OCI-LY3 (cell line): ENCODE results near the gene AKT3.
A peak's percentile ranks its signal among the peaks of the same experiment; 100 is the strongest.

ENCODE experiments used
- H2AFZ ChIP-seq: fragments of 200-600, 300-600 bp; shearing (Covaris generic); 2 replicates; pipeline ENCODE4 v1.6.0; 2014; ENCODE audit warnings: antibody characterized with exemption, low read depth, low read length
- H3K27ac ChIP-seq: fragments of 200-600, 300-600 bp; sonication (generic); 2 replicates; pipeline ENCODE4 v1.5.1; 2014; ENCODE audit warnings: mild to moderate bottlenecking, low read length, moderate library complexity, mixed read lengths
- H3K27me3 ChIP-seq: fragments of 200-600, 300-600 bp; sonication (generic); 2 replicates; pipeline ENCODE4 v1.6.1; 2014; ENCODE audit warnings: low read depth, low read length, mixed read lengths
- H3K36me3 ChIP-seq: fragments of 200-600, 300-600 bp; sonication (generic); replicated peaks from 2 replicates; pipeline ENCODE3; 2014; ENCODE audit warnings: low read depth, low read length, mixed read lengths
- H3K4me1 ChIP-seq: fragments of 300-600, 200-600 bp; sonication (generic); 2 replicates; pipeline ENCODE4 v1.6.1; 2014; ENCODE audit warnings: low read length, mixed read lengths
- H3K4me2 ChIP-seq: fragments of 200-600, 300-600 bp; sonication (generic); 2 replicates; pipeline ENCODE4 v1.6.1; 2014; ENCODE audit warnings: low read length, mixed read lengths
- H3K4me3 ChIP-seq: fragments of 300-600, 200-600 bp; sonication (generic); 2 replicates; pipeline ENCODE4 v1.5.1; 2014; ENCODE audit warnings: antibody characterized with exemption, mild to moderate bottlenecking, low read length, moderate library complexity
- H3K79me2 ChIP-seq: fragments of 300-600, 200-600 bp; shearing (Covaris generic); 2 replicates; pipeline ENCODE4 v1.6.1; 2014; ENCODE audit warnings: mild to moderate bottlenecking, low read length, mixed read lengths
- H3K9ac ChIP-seq: fragments of 300-600, 200-600 bp; shearing (Covaris generic); 2 replicates; pipeline ENCODE4 v1.6.0; 2014; ENCODE audit warnings: mild to moderate bottlenecking, low read length, moderate library complexity
- H3K9me3 ChIP-seq: fragments of 200-600, 300-600 bp; shearing (Covaris generic); 2 replicates; pipeline ENCODE4 v1.6.1; 2014; ENCODE audit warnings: low read length, mixed read lengths; ENCODE audit not compliant: insufficient read depth
- H4K20me1 ChIP-seq: fragments of 200-600, 300-600 bp; sonication (generic); 2 replicates; pipeline ENCODE4 v1.6.1; 2016; ENCODE audit warnings: low read length, mixed read lengths; ENCODE audit not compliant: insufficient read depth
- EZH2phosphoT487 ChIP-seq: fragments of 200-600 bp; shearing (Covaris generic); IDR thresholded peaks from 2 replicates; pipeline ENCODE4 v1.6.1; 2018; ENCODE audit warnings: antibody characterized with exemption, mixed run types, low read depth
- TF ChIP-seq, protein P1 (sequence below): fragments of 200-600, 300-600 bp; sonication (generic); IDR thresholded peaks from 2 replicates; pipeline ENCODE4 v1.5.1; 2014; ENCODE audit warnings: antibody characterized with exemption, low read length, low read depth

AKT3 gene

DNA sequence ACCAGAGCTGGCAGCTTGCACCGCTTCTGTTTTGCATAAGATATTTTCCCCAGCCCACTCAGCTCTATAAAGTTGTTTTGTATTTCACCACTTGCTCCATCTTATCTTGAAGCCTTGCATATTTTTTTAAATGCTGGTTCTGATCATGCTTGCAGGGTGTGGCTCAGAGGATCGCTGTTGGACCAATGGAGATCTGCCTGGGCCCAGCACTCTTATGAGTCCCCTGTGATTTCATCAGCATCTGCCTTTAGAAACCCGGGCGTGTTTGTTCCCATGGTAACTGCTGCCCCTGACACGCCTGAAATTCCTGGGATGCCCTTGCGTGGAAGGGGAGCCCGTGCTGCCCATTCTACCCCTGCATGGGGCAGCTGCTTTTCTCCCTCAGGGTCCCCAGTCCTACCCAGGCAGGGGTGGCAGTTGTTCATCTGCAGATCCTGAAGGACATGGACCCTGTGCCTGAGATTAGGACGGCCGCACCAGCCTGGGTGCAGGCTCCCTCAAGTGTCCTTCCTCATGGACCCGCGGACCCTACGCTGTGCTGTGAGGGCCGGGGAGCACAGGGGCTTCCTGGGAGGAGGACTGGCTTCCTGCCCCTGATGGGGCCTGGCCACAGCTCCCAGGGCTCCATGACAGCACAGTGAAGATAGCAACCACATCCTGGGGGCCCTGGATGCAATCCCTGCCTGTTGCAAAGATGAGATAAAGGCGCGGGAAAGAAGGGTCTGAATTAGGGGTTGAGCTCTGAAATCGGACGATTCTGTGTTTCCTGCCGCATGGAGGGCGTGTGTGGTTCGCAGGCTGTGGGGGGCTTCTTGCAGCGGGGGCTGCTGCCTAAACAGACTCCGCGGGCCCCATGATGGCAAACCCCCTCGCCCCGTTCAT, 367.7 kb downstream of the AKT3 start:
- no peak overlapping the region for H3K9ac ChIP-seq
- H3K27me3 ChIP-seq = no peaks in the 10 kb centered on the region
- H3K79me2 ChIP-seq = no peaks in the 10 kb centered on the region
- H4K20me1 ChIP-seq = no peaks in the 10 kb centered on the region
- no peak for TF ChIP-seq EZH2phosphoT487
- H3K4me1 ChIP-seq = no peaks in the 10 kb centered on the region
- H3K27ac ChIP-seq = no peak overlapping the region
- no peaks in the 10 kb centered on the region for H3K36me3 ChIP-seq
- H3K9me3 ChIP-seq = no peaks in the 10 kb centered on the region
- H2AFZ ChIP-seq = no peak overlapping the region
- H3K4me3 ChIP-seq = no peak overlapping the region
- H3K4me2 ChIP-seq = peak overlapping the region; percentile 28; the same call in 1 of the 2 replicates

DNA sequence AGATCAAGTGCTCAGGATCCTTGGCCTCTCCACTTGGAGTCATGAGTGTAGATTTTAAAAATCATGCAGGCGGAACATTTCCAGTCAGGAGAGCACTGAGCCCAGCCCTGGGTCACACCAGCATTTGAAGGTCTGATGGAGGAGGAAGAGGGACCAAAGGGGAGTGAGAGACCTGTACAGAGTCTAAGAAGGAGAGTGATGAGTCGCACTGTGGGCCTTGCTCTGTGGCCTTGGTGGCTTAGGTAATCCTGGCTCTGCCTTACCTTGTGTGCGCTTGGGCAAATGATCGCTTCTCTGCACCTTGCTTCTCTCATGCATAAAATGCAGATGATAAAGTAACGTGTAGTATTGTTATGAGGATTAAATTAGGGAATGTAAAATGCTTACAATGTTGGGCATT, 368.9 kb downstream of the AKT3 start:
- Histone ChIP-seq H3K27me3 (no peaks in the 10 kb centered on the region), H3K36me3 (no peaks in the 10 kb centered on the region), H2AFZ (no peak overlapping the region), H3K4me1 (no peaks in the 10 kb centered on the region), H3K9ac (no peak overlapping the region), H4K20me1 (no peaks in the 10 kb centered on the region), H3K9me3 (no peaks in the 10 kb centered on the region), H3K4me3 (no peak overlapping the region), H3K27ac (no peak overlapping the region), H3K79me2 (no peaks in the 10 kb centered on the region), H3K4me2 (no peak overlapping the region)
- TF ChIP-seq, protein P1, sequence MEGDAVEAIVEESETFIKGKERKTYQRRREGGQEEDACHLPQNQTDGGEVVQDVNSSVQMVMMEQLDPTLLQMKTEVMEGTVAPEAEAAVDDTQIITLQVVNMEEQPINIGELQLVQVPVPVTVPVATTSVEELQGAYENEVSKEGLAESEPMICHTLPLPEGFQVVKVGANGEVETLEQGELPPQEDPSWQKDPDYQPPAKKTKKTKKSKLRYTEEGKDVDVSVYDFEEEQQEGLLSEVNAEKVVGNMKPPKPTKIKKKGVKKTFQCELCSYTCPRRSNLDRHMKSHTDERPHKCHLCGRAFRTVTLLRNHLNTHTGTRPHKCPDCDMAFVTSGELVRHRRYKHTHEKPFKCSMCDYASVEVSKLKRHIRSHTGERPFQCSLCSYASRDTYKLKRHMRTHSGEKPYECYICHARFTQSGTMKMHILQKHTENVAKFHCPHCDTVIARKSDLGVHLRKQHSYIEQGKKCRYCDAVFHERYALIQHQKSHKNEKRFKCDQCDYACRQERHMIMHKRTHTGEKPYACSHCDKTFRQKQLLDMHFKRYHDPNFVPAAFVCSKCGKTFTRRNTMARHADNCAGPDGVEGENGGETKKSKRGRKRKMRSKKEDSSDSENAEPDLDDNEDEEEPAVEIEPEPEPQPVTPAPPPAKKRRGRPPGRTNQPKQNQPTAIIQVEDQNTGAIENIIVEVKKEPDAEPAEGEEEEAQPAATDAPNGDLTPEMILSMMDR = no peak
- no peak for TF ChIP-seq EZH2phosphoT487

DNA sequence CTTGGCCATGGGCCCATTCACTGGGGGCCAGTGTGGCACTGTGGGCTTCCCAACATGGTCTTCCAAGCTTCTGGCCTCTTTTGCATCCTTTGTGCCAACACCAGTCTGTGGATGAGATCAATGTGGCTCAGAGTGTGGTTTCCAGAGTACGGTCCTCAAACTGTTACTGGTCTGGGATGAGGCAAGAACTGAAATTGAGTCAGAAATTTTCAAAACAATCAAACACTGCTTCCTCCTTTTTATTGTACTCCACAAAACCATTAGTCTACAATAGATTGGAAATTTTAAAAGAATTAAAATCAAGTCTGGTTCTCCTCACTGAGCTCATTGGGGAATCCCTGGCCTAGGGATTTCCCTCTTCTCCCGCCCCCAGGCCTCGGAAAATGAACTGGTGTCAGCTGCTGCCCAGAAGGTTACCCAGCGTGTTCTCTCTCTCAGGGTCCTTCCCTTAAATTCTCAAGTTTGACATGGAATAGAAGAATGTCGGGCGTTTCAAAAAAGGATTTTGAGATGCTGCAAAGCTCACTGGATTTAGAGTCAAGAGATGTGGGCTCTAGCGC, 372.2 kb downstream of the AKT3 start:
- Histone ChIP-seq H3K4me2 (no peak overlapping the region), H3K27ac (no peak overlapping the region)
- TF ChIP-seq EZH2phosphoT487 = no peak
- TF ChIP-seq, protein P1 = no peak

DNA sequence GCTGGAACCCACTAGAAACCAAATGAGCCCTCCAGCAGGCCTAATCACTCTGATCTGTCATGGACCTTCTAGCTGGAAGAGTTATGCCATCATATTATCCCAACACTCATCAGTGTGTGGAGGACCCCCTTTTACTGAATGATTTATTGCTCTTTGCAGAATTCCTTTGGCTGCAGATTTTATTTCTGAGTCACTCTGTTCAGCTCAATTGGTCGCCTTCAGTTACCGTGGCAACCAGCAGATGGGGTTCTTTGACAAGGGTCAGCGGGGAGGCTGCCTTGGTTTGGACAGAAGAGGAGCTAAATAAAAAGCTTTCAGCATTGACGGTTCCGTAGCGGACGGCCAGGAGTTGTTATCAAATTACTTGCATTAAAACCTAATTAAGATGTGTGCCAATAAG, 374.1 kb downstream of the AKT3 start:
- Histone ChIP-seq H3K79me2 (no peaks in the 10 kb centered on the region), H3K27ac (no peak overlapping the region), H3K9me3 (no peaks in the 10 kb centered on the region), H3K4me3 (no peak overlapping the region), H3K4me2 (no peak overlapping the region), H2AFZ (no peak overlapping the region), H3K36me3 (no peaks in the 10 kb centered on the region), H3K9ac (no peak overlapping the region), H3K4me1 (peaks cover 28% of the 10 kb centered on the region), H3K27me3 (no peaks in the 10 kb centered on the region), H4K20me1 (no peaks in the 10 kb centered on the region)
- TF ChIP-seq EZH2phosphoT487 = no peak
- TF ChIP-seq, protein P1 = peak; percentile 47

More for the DNA sequence above, 372.2 kb downstream of the AKT3 start:
- H2AFZ ChIP-seq = no peak overlapping the region
- H4K20me1 ChIP-seq = no peaks in the 10 kb centered on the region
- peaks cover 12% of the 10 kb centered on the region for H3K4me1 ChIP-seq
- no peaks in the 10 kb centered on the region for H3K27me3 ChIP-seq
- no peaks in the 10 kb centered on the region for H3K9me3 ChIP-seq
- no peaks in the 10 kb centered on the region for H3K36me3 ChIP-seq
- H3K79me2 ChIP-seq = no peaks in the 10 kb centered on the region
- no peak overlapping the region for H3K9ac ChIP-seq
- H3K4me3 ChIP-seq = no peak overlapping the region
